CD4-positive, CD25-positive, alpha-beta regulatory T cell (primary cell): ENCODE results near the gene MAN2A2. TPM values are rescaled to one million over a fixed set of nuclear protein-coding genes. Genes with fewer than 3 reads are reported as not detected.
"Not testable (repeated sequence)": the region's sequence is repeated elsewhere in the genome, so short reads cannot be mapped to it uniquely, and the experiment has no call there.

Experiments
- ATAC-seq, 2 donors: fragments of 150-1000 bp; cut with Tn5 transposase; one replicate each; pipeline ENCODE4 v1.10.0; 2021; ENCODE audit warnings: low read depth in 2 of 2, moderate number of reproducible peaks in 2 of 2, moderate library complexity in 1 of 2
- DNase-seq, 3 donors: peaks; one replicate each; pipeline versions ENCODE4 v3.0.0 to v3.0.0-alpha.2; 2012 to 2022; ENCODE audit warnings: mixed read lengths in 1 of 3
- H3K27ac ChIP-seq: one replicate; pipeline ENCODE4 v1.7.0; 2013; ENCODE audit warnings: mild to moderate bottlenecking, low read length; ENCODE audit not compliant: insufficient read depth, poor library complexity, severe bottlenecking
- H3K27me3 ChIP-seq: one replicate; pipeline ENCODE4 v1.7.0; 2013; ENCODE audit warnings: low read length; ENCODE audit not compliant: control insufficient read depth, insufficient read depth
- H3K36me3 ChIP-seq: one replicate; pipeline ENCODE4 v1.7.0; 2013; ENCODE audit warnings: mild to moderate bottlenecking, low read length, moderate library complexity; ENCODE audit not compliant: control insufficient read depth, insufficient read depth
- H3K4me1 ChIP-seq: 2 replicates; pipeline ENCODE4 v1.7.0; 2013; ENCODE audit warnings: mild to moderate bottlenecking, low read length; ENCODE audit not compliant: insufficient read depth, control insufficient read depth, poor library complexity, severe bottlenecking
- H3K4me3 ChIP-seq: one replicate; pipeline ENCODE4 v1.7.0; 2013; ENCODE audit warnings: low read depth, mild to moderate bottlenecking, low read length, moderate library complexity
- H3K9me3 ChIP-seq, 2 experiments: 1 replicate in 1 of 2; 2 replicates in 1 of 2; pipeline ENCODE4 v1.7.0; 2013; ENCODE audit warnings: low read length in 2 of 2, mild to moderate bottlenecking in 1 of 2, moderate library complexity in 1 of 2; ENCODE audit not compliant: control insufficient read depth in 2 of 2
- H3K27ac Mint-ChIP-seq, 3 donors: one replicate each; pipeline ENCODE4 v1.8.0; 2020 to 2022; ENCODE audit warnings: mild to moderate bottlenecking in 3 of 3, mixed read lengths in 3 of 3, moderate library complexity in 2 of 3
- H3K27me3 Mint-ChIP-seq: one replicate; pipeline ENCODE4 v1.8.0; 2022; ENCODE audit warnings: mild to moderate bottlenecking, mixed read lengths
- H3K36me3 Mint-ChIP-seq: one replicate; pipeline ENCODE4 v1.8.0; 2020; ENCODE audit warnings: mixed read lengths
- H3K4me1 Mint-ChIP-seq, 4 donors: one replicate each; pipeline ENCODE4 v1.8.0; 2020 to 2022; ENCODE audit warnings: mixed read lengths in 4 of 4, mild to moderate bottlenecking in 1 of 4
- H3K4me3 Mint-ChIP-seq, 4 donors: one replicate each; pipeline ENCODE4 v1.8.0; 2020 to 2022; ENCODE audit warnings: mild to moderate bottlenecking in 4 of 4, mixed read lengths in 4 of 4, moderate library complexity in 3 of 4
- H3K9me3 Mint-ChIP-seq, 7 donors: one replicate each; pipeline ENCODE4 v1.8.0; 2020 to 2022; ENCODE audit warnings: mixed read lengths in 7 of 7, mild to moderate bottlenecking in 3 of 7, moderate library complexity in 2 of 7
- polyA plus RNA-seq, 4 donors: library from polyadenylated mRNA; unstranded; fragments of 300-500 nt; fragmentation: Illumina TruSeq; gene quantifications; one replicate each; pipeline ENCODE4 v1.2.3, GENCODE V29; 2021
- total RNA-seq: library from RNA; stranded (reverse); gene quantifications from one replicate; pipeline ENCODE4 v1.2.3, GENCODE V29; 2022

Gene MAN2A2
- total and polyA plus RNA-seq, 5 donors from 2014 or later = 3.8 to 120 (median 6.4) TPM

- H3K4me3 ChIP-seq = no peak overlapping the region
- peak overlapping the region in 2 of 4 donors; percentile 39 to 64 for H3K4me3 Mint-ChIP-seq
- no peaks in the 10 kb centered on the region for H3K9me3 ChIP-seq
- no peaks in the 10 kb centered on the region for H3K27me3 ChIP-seq
- H3K36me3 ChIP-seq = peaks cover 46% of the 10 kb centered on the region
- ATAC-seq (no peak), DNase-seq (no peak)
- no peak overlapping the region for H3K27ac ChIP-seq
- H3K4me1 ChIP-seq = peaks cover 16% of the 10 kb centered on the region
- H3K27me3 Mint-ChIP-seq = no peaks in the 10 kb centered on the region
- peak overlapping the region in 1 of 3 donors; percentile 67 for H3K27ac Mint-ChIP-seq
- H3K36me3 Mint-ChIP-seq = peaks cover 27% of the 10 kb centered on the region
- peaks cover 4 to 34% (median 17%) of the 10 kb centered on the region in 4 donors for H3K4me1 Mint-ChIP-seq
- H3K9me3 Mint-ChIP-seq = peaks cover 0 to 1% (median 0%) of the 10 kb centered on the region in 7 donors
These were observed 2.4 kb downstream of the MAN2A2 start for GRCh38 chr15:90905306-90906180.

- peaks cover 53% of the 10 kb centered on the region for H3K36me3 ChIP-seq
- Mint-ChIP-seq H3K36me3 (peaks cover 27% of the 10 kb centered on the region), H3K4me3 (peak overlapping the region in 1 of 4 donors; percentile 44)
These were observed 3.2 kb downstream of the MAN2A2 start for GRCh38 chr15:90906181-90906849.

GRCh38 chr15:90907051-90907660 lies 4.1 kb downstream of the MAN2A2 start:
- no peak for ATAC-seq
- H3K9me3 Mint-ChIP-seq = peaks cover 0 to 1% (median 0%) of the 10 kb centered on the region in 7 donors

More at GRCh38 chr15:90906181-90906849, 3.2 kb downstream of the MAN2A2 start:
- H3K27me3 ChIP-seq = no peaks in the 10 kb centered on the region
- H3K27ac ChIP-seq = no peak overlapping the region
- peaks cover 16% of the 10 kb centered on the region for H3K4me1 ChIP-seq
- no peak overlapping the region for H3K4me3 ChIP-seq
- Mint-ChIP-seq H3K4me1 (peaks cover 4 to 32% (median 17%) of the 10 kb centered on the region in 4 donors), H3K9me3 (peaks cover 0 to 1% (median 0%) of the 10 kb centered on the region in 7 donors), H3K27me3 (no peaks in the 10 kb centered on the region), H3K27ac (peak overlapping the region in 1 of 3 donors; percentile 67)
- no peaks in the 10 kb centered on the region for H3K9me3 ChIP-seq
- ATAC-seq = no peak
- no peak for DNase-seq

GRCh38 chr15:90907838-90908507 lies 4.9 kb downstream of the MAN2A2 start:
- peaks cover 8% of the 10 kb centered on the region for H3K4me1 ChIP-seq
- H3K9me3 Mint-ChIP-seq = peaks cover 0 to 1% (median 0%) of the 10 kb centered on the region in 7 donors
- ATAC-seq (no peak), DNase-seq (no peak)
- peaks cover 4 to 22% (median 9%) of the 10 kb centered on the region in 4 donors for H3K4me1 Mint-ChIP-seq
- no peaks in the 10 kb centered on the region for H3K27me3 ChIP-seq
- H3K27ac ChIP-seq = no peak overlapping the region
- H3K27me3 Mint-ChIP-seq = no peaks in the 10 kb centered on the region
- H3K36me3 Mint-ChIP-seq = peaks cover 27% of the 10 kb centered on the region
- peak overlapping the region in 1 of 4 donors; percentile 72 for H3K4me3 Mint-ChIP-seq
- H3K27ac Mint-ChIP-seq = no peak overlapping the region
- peaks cover 69% of the 10 kb centered on the region for H3K36me3 ChIP-seq
- H3K4me3 ChIP-seq = no peak overlapping the region
- no peaks in the 10 kb centered on the region for H3K9me3 ChIP-seq

More at GRCh38 chr15:90907051-90907660, 4.1 kb downstream of the MAN2A2 start:
- H3K4me3 Mint-ChIP-seq = peak overlapping the region in 1 of 4 donors; percentile 72
- Histone ChIP-seq H3K27me3 (no peaks in the 10 kb centered on the region), H3K4me3 (no peak overlapping the region), H3K9me3 (no peaks in the 10 kb centered on the region), H3K27ac (no peak overlapping the region), H3K4me1 (peaks cover 9% of the 10 kb centered on the region), H3K36me3 (peaks cover 61% of the 10 kb centered on the region)
- no peaks in the 10 kb centered on the region for H3K27me3 Mint-ChIP-seq
- peaks cover 27% of the 10 kb centered on the region for H3K36me3 Mint-ChIP-seq
- H3K4me1 Mint-ChIP-seq = peaks cover 4 to 23% (median 11%) of the 10 kb centered on the region in 4 donors
- DNase-seq = no peak
- H3K27ac Mint-ChIP-seq = no peak overlapping the region

- DNase-seq, H3K27me3 Mint-ChIP-seq: not testable (repeated sequence)
These were observed 6.3 kb downstream of the MAN2A2 start for GRCh38 chr15:90909449-90909848.

GRCh38 chr15:90909976-90910375 lies 6.9 kb downstream of the MAN2A2 start:
- Mint-ChIP-seq H3K27me3 (no peaks in the 10 kb centered on the region), H3K4me3 (no peak overlapping the region), H3K9me3 (peaks cover 0 to 1% (median 0%) of the 10 kb centered on the region in 7 donors), H3K27ac (peak overlapping the region in 1 of 3 donors; percentile 55), H3K4me1 (peaks cover 0 to 11% (median 5%) of the 10 kb centered on the region in 4 donors), H3K36me3 (peaks cover 37% of the 10 kb centered on the region)
- Histone ChIP-seq H3K27ac (no peak overlapping the region), H3K36me3 (peaks cover 87% of the 10 kb centered on the region), H3K4me1 (no peaks in the 10 kb centered on the region), H3K9me3 (no peaks in the 10 kb centered on the region), H3K4me3 (no peak overlapping the region), H3K27me3 (no peaks in the 10 kb centered on the region)
- ATAC-seq = no peak
- no peak for DNase-seq

More at GRCh38 chr15:90909449-90909848, 6.3 kb downstream of the MAN2A2 start:
- H3K27ac ChIP-seq, H3K27me3 ChIP-seq, H3K27ac Mint-ChIP-seq, ATAC-seq, H3K9me3 ChIP-seq, H3K4me3 ChIP-seq, H3K4me3 Mint-ChIP-seq, H3K4me1 ChIP-seq, H3K9me3 Mint-ChIP-seq: not testable (repeated sequence)
- H3K36me3 ChIP-seq = peaks cover 84% of the 10 kb centered on the region
- Mint-ChIP-seq H3K36me3 (peaks cover 38% of the 10 kb centered on the region), H3K4me1 (peaks cover 0 to 13% (median 5%) of the 10 kb centered on the region in 4 donors)
